ENCODE results near the gene WDR44.

The WDR44 gene

GRCh38 chrX:118493016-118493415 lies 147.1 kb downstream of the WDR44 start:
- no peak for TF ChIP-seq CTCF (IDR thresholded peaks at IDR 0.05; ENCODE audit: low read length, missing control alignments)
- H3K4me3 ChIP-seq (replicated peaks; ENCODE audit: low read depth, low read length), result no peak overlapping the region
- DNase-seq (ENCODE audit: low read depth), result no peak

GRCh38 chrX:118493653-118494297 lies 147.9 kb downstream of the WDR44 start:
- no peak for TF ChIP-seq CTCF (IDR thresholded peaks at IDR 0.05; ENCODE audit: low read length, missing control alignments)
- DNase-seq (ENCODE audit: low read depth), result no peak
- no peak overlapping the region for H3K4me3 ChIP-seq (replicated peaks; ENCODE audit: low read depth, low read length)

DNA sequence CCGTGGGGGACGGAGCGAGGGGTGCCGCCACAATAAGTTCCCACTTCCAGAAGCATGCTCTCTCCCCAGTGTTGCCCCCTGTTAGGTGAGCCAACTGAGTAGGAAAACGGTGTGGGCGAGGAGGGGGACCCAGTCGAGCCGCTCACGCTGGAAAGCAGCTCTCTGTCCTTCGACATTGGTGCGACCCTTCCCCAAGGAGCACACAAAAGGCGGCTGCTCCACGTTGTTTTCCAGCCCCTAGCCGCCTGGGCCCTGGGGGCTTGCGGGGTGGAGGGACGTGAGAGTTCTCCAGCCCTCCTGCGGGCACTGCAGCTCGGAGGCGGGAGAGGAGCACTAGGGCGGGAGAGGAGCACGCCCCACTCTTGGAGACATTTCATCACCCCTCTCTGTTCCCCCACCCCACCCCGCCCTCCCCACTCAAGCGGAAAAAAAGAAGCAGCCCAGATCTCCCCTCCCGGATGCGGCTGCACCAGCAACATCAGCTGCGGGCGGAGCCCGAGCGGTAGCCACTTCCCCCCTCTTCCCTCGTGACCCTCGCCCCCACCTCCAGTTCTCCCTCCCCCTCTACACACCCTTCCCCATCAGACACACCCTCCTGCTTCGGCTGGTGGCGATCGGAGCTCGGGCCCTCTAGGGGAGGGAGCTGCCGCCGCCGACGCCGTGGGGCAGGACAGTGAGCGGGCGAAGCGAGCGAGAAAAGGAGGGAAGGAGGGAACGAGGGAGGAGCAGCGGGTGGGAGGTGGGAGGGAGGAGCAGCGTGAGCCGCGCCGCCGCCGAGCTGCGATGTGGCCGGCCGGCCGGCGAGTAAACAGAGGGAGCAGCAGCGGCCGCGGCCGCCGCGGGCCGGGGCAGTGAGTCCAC lies 149.4 kb downstream of the WDR44 start, which contains the start of gene DOCK11:
TSS of gene DOCK11 (plus strand) at position 755 of the 861 bp plus-strand sequence. CDS start 157 bp downstream, outside the sequence.
- no peak for TF ChIP-seq CTCF (IDR thresholded peaks at IDR 0.05; ENCODE audit: low read length, missing control alignments)
- DNase-seq (ENCODE audit: low read depth), result peak; percentile 84
- H3K4me3 ChIP-seq (replicated peaks; ENCODE audit: low read depth, low read length), result peak within 1 kb of the TSS; percentile 71

- H3K4me3 ChIP-seq (replicated peaks; ENCODE audit: low read depth, low read length), result peak overlapping the region; percentile 71
- no peak for TF ChIP-seq CTCF (IDR thresholded peaks at IDR 0.05; ENCODE audit: low read length, missing control alignments)
- DNase-seq (ENCODE audit: low read depth), result no peak
Measured at GRCh38 chrX:118495958-118496762, 150.3 kb downstream of the WDR44 start.

DNA sequence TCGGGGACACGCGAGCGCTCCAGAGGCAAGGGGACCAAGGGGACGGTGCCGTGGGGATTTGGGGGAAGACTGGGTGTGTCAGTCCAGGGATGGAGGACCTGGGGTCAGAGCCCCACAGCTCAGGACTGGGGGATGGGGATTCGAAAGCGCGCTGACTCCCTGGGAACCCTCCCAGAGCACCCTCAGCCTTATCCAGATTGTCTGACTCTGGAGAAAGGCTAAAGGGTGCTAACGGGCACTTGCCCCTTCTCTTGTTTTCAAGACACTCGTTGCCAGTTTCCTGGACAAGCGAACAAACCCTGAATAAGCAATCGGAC lies 150.8 kb downstream of the WDR44 start:
- DNase-seq (ENCODE audit: low read depth), result no peak
- peak overlapping the region; percentile 71 for H3K4me3 ChIP-seq (replicated peaks; ENCODE audit: low read depth, low read length)
- TF ChIP-seq CTCF (IDR thresholded peaks at IDR 0.05; ENCODE audit: low read length, missing control alignments), result no peak

GRCh38 chrX:118497180-118497818 lies 151.4 kb downstream of the WDR44 start:
- peak overlapping the region; percentile 71 for H3K4me3 ChIP-seq (replicated peaks; ENCODE audit: low read depth, low read length)
- no peak for TF ChIP-seq CTCF (IDR thresholded peaks at IDR 0.05; ENCODE audit: low read length, missing control alignments)
- DNase-seq (ENCODE audit: low read depth), result no peak
